Upper lobe of right lung (tissue), 1 donor: ENCODE measurements around the gene DOCK11. TPM values are rescaled to one million over a fixed set of nuclear protein-coding genes. Genes with fewer than 3 reads are reported as not detected.

ENCODE experiments used
- ATAC-seq: fragments of 200-7000 bp; cut with Tn5 transposase; one replicate; pipeline ENCODE4 v1.9.1; 2020; ENCODE audit warnings: mild to moderate bottlenecking, moderate library complexity
- DNase-seq: peaks from one replicate; pipeline ENCODE4 v3.0.0-alpha.2; 2020
- H3K27ac ChIP-seq: fragments of 200-600 bp; one replicate; pipeline ENCODE4 v1.8.0; 2022
- H3K27me3 ChIP-seq: fragments of 200-600 bp; one replicate; pipeline ENCODE4 v1.8.0; 2022; ENCODE audit warnings: mild to moderate bottlenecking
- H3K36me3 ChIP-seq: fragments of 200-600 bp; one replicate; pipeline ENCODE4 v1.8.0; 2022
- H3K4me1 ChIP-seq: fragments of 200-600 bp; one replicate; pipeline ENCODE4 v1.8.0; 2022
- H3K4me3 ChIP-seq: fragments of 200-600 bp; one replicate; pipeline ENCODE4 v1.8.0; 2022; ENCODE audit warnings: mild to moderate bottlenecking
- H3K9me3 ChIP-seq: fragments of 200-600 bp; one replicate; pipeline ENCODE4 v1.8.0; 2022
- intact Hi-C: fragments of 100-400 bp; cut with DNase I; formaldehyde crosslinking; loops from one replicate; pipeline ENCODE4 v1.11.0; 2022
- total RNA-seq: library from RNA; stranded (reverse); fragmentation: NEBNext Ultra II Directional; extraction: Animal tissue kit (Norgen Biotek cat#: 25700); gene quantifications from one replicate; pipeline ENCODE4 v1.2.1, GENCODE V29; 2021
- TF ChIP-seq, protein P1 (sequence below): fragments of 200-600 bp; IDR thresholded peaks from one replicate; pipeline ENCODE4 v1.8.0; 2022; ENCODE audit warnings: antibody characterized with exemption
- donor health status: DM: no; HTN: yes; CAD: no; lungs with severe emphysema.

DOCK11 gene
- total RNA-seq, 1 donor from 2014 or later = 55.0 TPM

DNA sequence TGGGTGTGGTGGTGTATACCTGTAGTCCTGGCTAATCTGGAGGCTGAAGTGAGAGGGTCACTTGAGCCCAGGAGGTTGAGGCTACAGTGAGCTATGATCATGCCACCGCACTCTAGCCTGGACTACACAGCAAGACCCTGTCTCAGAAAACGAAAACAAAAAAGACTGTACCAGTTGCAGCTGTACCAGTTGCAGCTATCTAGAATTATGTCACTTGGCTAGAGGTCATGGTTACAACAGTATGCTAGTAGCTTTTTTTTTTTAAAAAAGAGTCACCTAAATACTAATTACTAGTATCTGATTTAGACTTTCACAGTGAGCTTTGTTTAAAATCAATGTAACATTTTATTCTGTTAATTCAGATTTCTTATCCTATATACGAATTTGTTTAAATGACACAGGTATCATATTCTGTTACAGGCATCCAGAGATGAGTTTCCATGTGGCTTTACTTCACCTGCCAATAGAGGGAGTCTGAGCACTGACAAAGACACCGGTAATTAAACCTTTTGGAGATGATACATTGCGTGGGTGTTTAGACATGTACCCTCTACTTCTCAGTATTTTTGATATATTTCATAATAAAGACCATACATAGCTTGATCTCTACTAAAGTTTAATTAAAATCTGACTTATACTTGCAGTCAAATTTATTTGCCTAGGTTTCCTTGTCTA lies 131.6 kb downstream of the DOCK11 start:
- TF ChIP-seq, protein P1, sequence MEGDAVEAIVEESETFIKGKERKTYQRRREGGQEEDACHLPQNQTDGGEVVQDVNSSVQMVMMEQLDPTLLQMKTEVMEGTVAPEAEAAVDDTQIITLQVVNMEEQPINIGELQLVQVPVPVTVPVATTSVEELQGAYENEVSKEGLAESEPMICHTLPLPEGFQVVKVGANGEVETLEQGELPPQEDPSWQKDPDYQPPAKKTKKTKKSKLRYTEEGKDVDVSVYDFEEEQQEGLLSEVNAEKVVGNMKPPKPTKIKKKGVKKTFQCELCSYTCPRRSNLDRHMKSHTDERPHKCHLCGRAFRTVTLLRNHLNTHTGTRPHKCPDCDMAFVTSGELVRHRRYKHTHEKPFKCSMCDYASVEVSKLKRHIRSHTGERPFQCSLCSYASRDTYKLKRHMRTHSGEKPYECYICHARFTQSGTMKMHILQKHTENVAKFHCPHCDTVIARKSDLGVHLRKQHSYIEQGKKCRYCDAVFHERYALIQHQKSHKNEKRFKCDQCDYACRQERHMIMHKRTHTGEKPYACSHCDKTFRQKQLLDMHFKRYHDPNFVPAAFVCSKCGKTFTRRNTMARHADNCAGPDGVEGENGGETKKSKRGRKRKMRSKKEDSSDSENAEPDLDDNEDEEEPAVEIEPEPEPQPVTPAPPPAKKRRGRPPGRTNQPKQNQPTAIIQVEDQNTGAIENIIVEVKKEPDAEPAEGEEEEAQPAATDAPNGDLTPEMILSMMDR = peak; percentile 27
- Histone ChIP-seq H3K4me1 (no peaks in the 10 kb centered on the region), H3K9me3 (no peaks in the 10 kb centered on the region), H3K4me3 (no peak overlapping the region), H3K27me3 (no peaks in the 10 kb centered on the region), H3K36me3 (peaks cover 29% of the 10 kb centered on the region), H3K27ac (no peak overlapping the region)
- ATAC-seq (no peak), DNase-seq (no peak)
- intact Hi-C loops = no loop called here

DNA sequence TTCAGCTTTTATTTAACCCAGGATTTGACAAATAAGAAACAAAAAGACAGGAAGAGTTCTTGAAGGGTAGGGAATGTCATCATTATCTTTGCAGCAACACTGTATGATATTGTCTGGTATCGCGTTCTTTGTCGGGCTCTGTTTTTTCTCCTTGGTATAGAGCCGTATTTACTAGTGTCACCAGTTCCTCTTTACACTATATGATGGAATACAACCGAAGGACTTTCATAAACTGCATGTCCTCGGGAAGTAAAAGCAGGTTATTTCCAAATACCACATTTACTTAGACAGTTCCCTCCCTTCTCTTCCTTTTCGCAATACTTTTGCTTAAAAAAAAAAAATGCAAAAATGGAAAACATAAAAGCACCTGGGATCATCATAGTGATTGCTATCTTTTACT lies 135.2 kb downstream of the DOCK11 start:
- intact Hi-C loops = no loop called here
- Histone ChIP-seq H3K4me3 (no peak overlapping the region), H3K27ac (no peak overlapping the region), H3K36me3 (peaks cover 29% of the 10 kb centered on the region), H3K27me3 (no peaks in the 10 kb centered on the region), H3K4me1 (no peaks in the 10 kb centered on the region), H3K9me3 (no peaks in the 10 kb centered on the region)
- DNase-seq (no peak), ATAC-seq (peak; percentile 71)
- TF ChIP-seq, protein P1 = no peak

DNA sequence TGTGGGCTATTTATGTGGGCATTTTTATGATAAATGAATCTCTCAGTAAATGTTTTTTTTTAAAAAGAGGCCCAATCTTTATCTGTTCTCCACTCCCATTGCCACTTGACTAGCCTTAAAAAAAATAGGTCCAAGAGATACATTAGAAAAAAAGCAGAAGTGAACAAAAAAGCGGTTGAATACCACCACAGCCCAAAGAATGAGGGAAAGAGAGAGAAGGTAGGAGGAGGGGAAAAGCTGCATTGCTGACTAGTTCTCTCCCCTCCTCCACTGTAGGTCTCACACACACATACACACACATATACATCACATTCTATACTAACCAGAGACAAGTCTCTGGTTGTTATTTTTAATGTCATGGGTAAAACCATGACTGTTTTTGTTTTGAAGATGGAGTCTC lies 136.0 kb downstream of the DOCK11 start:
- H3K27me3 ChIP-seq = no peaks in the 10 kb centered on the region
- TF ChIP-seq, protein P1 = no peak
- no peak for DNase-seq
- peaks cover 29% of the 10 kb centered on the region for H3K36me3 ChIP-seq
- no peaks in the 10 kb centered on the region for H3K9me3 ChIP-seq
- intact Hi-C loops = no loop called here
- no peak for ATAC-seq
- H3K4me1 ChIP-seq = no peaks in the 10 kb centered on the region
- no peak overlapping the region for H3K4me3 ChIP-seq
- H3K27ac ChIP-seq = no peak overlapping the region

DNA sequence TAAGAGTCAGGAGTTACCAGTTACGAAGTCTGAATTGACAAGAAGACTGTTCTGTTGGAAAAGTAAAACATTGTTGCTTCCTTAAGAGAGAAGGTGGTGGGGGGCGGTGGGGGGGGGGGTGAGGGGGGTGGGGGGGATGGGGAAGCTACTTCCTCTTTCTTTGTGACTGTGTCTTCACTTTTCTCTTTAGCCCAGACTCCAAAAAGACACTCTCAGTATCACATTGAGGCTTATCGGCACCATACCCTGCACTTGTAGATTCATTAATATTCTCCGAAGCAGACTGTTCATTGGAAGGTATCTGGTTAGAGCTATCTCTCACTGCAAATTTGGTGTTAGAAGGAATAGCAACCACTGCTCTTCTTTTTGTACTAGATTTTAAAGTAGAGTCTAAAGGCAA lies 137.2 kb downstream of the DOCK11 start:
- H3K36me3 ChIP-seq = peaks cover 22% of the 10 kb centered on the region
- TF ChIP-seq, protein P1 = no peak
- no peak for DNase-seq
- H3K27me3 ChIP-seq = no peaks in the 10 kb centered on the region
- intact Hi-C loops = no loop called here
- H3K9me3 ChIP-seq = no peaks in the 10 kb centered on the region
- H3K27ac ChIP-seq = no peak overlapping the region
- H3K4me1 ChIP-seq = no peaks in the 10 kb centered on the region
- ATAC-seq = no peak
- no peak overlapping the region for H3K4me3 ChIP-seq

DNA sequence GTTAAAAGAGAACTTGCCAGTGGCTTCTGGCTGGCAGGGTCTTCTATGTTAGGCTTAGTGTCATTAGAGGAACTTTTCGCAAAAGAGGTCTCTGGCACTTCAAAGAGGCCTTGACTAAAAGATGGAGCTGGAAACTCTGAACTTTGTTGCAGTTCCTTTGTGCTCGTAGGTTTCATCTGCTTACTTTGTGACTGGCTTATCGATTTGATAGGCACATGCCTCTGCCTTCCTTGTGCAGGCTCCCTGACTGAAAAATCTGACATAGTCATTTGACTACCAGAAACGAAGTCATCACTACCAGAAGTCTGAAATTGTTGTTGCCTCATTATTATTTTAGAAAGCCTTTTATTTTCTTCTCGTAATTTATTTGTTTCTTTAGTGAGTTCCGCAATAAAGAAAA lies 137.9 kb downstream of the DOCK11 start:
- ATAC-seq (no peak), DNase-seq (no peak)
- intact Hi-C loops = no loop called here
- Histone ChIP-seq H3K36me3 (peaks cover 15% of the 10 kb centered on the region), H3K27ac (no peak overlapping the region), H3K27me3 (no peaks in the 10 kb centered on the region), H3K4me1 (no peaks in the 10 kb centered on the region), H3K4me3 (no peak overlapping the region), H3K9me3 (no peaks in the 10 kb centered on the region)
- TF ChIP-seq, protein P1 = no peak

DNA sequence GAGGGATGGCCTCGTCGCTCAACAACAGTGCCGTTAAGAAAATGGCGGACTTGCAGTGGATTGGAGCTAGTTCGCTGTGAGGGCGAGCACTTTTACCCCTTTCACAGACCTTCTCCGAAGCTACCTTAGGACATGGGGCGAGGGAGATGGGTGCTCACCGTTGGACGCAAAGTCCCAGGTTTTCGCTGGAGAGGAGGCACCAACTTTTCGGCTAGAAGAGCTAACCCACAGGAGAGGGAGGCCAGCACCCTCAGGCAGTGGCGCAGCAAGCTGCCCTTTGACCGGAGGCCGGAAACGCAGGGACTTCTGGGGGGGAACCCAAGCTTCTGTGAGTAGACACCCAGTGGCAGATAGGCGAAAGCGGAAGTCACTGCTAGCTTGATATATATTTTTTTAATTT lies 138.7 kb downstream of the DOCK11 start:
- no peaks in the 10 kb centered on the region for H3K4me1 ChIP-seq
- TF ChIP-seq, protein P1 = no peak
- ATAC-seq = no peak

More for the DNA sequence above, 138.7 kb downstream of the DOCK11 start:
- no peak for DNase-seq
- intact Hi-C loops = no loop called here
- Histone ChIP-seq H3K9me3 (no peaks in the 10 kb centered on the region), H3K36me3 (peaks cover 17% of the 10 kb centered on the region), H3K27me3 (no peaks in the 10 kb centered on the region), H3K4me3 (no peak overlapping the region), H3K27ac (no peak overlapping the region)
